Measurements from ENCODE around the gene ARHGEF1. TPM values are rescaled to one million over a fixed set of nuclear protein-coding genes. Genes with fewer than 3 reads are reported as not detected.

Gene ARHGEF1
- total RNA-seq, 2 experiments from 2014 or later = 1,019 to 1,047 TPM

GRCh38 chr19:41918095-41918494 lies 35.1 kb downstream of the ARHGEF1 start:
- no peak overlapping the region for H3K27ac Mint-ChIP-seq
- H3K27me3 Mint-ChIP-seq = peaks cover 10% of the 10 kb centered on the region
- no peak for ATAC-seq (ENCODE audit: poor library complexity)
- Histone ChIP-seq H3K9me3 (ENCODE audit: control insufficient read depth in 1 of 2, insufficient read depth in 1 of 2, low read length in 2 of 2) (no peaks in the 10 kb centered on the region), H3K4me1 (ENCODE audit: insufficient read depth, low read length) (peaks cover 54% of the 10 kb centered on the region), H3K36me3 (ENCODE audit: insufficient read depth, low read length) (no peaks in the 10 kb centered on the region), H3K4me3 (ENCODE audit: low read length) (no peak overlapping the region), H3K27me3 (ENCODE audit: control insufficient read depth in 1 of 2, insufficient read depth in 2 of 2, low read length in 2 of 2) (peaks cover 44% of the 10 kb centered on the region in 2 experiments), H3K27ac (ENCODE audit: low read depth in 1 of 2, low read length in 2 of 2) (no peak overlapping the region)
- no peak for DNase-seq
- TF ChIP-seq, protein P1, sequence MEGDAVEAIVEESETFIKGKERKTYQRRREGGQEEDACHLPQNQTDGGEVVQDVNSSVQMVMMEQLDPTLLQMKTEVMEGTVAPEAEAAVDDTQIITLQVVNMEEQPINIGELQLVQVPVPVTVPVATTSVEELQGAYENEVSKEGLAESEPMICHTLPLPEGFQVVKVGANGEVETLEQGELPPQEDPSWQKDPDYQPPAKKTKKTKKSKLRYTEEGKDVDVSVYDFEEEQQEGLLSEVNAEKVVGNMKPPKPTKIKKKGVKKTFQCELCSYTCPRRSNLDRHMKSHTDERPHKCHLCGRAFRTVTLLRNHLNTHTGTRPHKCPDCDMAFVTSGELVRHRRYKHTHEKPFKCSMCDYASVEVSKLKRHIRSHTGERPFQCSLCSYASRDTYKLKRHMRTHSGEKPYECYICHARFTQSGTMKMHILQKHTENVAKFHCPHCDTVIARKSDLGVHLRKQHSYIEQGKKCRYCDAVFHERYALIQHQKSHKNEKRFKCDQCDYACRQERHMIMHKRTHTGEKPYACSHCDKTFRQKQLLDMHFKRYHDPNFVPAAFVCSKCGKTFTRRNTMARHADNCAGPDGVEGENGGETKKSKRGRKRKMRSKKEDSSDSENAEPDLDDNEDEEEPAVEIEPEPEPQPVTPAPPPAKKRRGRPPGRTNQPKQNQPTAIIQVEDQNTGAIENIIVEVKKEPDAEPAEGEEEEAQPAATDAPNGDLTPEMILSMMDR (IDR thresholded peaks at IDR 0.05) = no peak
- POLR2A ChIA-PET = no interaction called here
- H3K4me3 Mint-ChIP-seq = no peak overlapping the region
- peaks cover 18% of the 10 kb centered on the region for H3K4me1 Mint-ChIP-seq (ENCODE audit: low read depth)
- intact Hi-C loops (cut with DNase I, micrococcal nuclease) = no loop called here
- H3K9me3 Mint-ChIP-seq = no peaks in the 10 kb centered on the region
- CTCF ChIA-PET = no interaction called here
- no peaks in the 10 kb centered on the region for H3K36me3 Mint-ChIP-seq (ENCODE audit: low read depth)

- POLR2A ChIA-PET = interaction anchor here (0.6 kb wide), 1 partner anchor 34 kb away, joined by 3 read pairs; no protein-coding TSS in a partner anchor
- H3K4me3 ChIP-seq (ENCODE audit: low read length) = no peak overlapping the region
- H3K36me3 Mint-ChIP-seq (ENCODE audit: low read depth) = no peaks in the 10 kb centered on the region
- no peak overlapping the region for H3K27ac Mint-ChIP-seq
- ATAC-seq (ENCODE audit: poor library complexity) = no peak
- peaks cover 18% of the 10 kb centered on the region for H3K4me1 Mint-ChIP-seq (ENCODE audit: low read depth)
- no peaks in the 10 kb centered on the region for H3K9me3 ChIP-seq (ENCODE audit: control insufficient read depth in 1 of 2, insufficient read depth in 1 of 2, low read length in 2 of 2)
- no peak overlapping the region for H3K4me3 Mint-ChIP-seq
- TF ChIP-seq, protein P1 (IDR thresholded peaks at IDR 0.05) = no peak
- H3K27ac ChIP-seq (ENCODE audit: low read depth in 1 of 2, low read length in 2 of 2) = no peak overlapping the region
- no peak for DNase-seq
- peaks cover 47% of the 10 kb centered on the region for H3K4me1 ChIP-seq (ENCODE audit: insufficient read depth, low read length)
- intact Hi-C loops (cut with DNase I, micrococcal nuclease) = no loop called here
- H3K9me3 Mint-ChIP-seq = no peaks in the 10 kb centered on the region
- peaks cover 39% of the 10 kb centered on the region in 2 experiments for H3K27me3 ChIP-seq (ENCODE audit: control insufficient read depth in 1 of 2, insufficient read depth in 2 of 2, low read length in 2 of 2)
- no peaks in the 10 kb centered on the region for H3K36me3 ChIP-seq (ENCODE audit: insufficient read depth, low read length)
- CTCF ChIA-PET = interaction anchor here (0.9 to 1.3 kb wide), 3 partner anchors 41 to 59 kb away, joined by 3 to 4 read pairs (median 4); partner anchors contain the start of gene RABAC1
- H3K27me3 Mint-ChIP-seq = peaks cover 10% of the 10 kb centered on the region
Observed at GRCh38 chr19:41918653-41919244, 35.8 kb downstream of the ARHGEF1 start.

DNA sequence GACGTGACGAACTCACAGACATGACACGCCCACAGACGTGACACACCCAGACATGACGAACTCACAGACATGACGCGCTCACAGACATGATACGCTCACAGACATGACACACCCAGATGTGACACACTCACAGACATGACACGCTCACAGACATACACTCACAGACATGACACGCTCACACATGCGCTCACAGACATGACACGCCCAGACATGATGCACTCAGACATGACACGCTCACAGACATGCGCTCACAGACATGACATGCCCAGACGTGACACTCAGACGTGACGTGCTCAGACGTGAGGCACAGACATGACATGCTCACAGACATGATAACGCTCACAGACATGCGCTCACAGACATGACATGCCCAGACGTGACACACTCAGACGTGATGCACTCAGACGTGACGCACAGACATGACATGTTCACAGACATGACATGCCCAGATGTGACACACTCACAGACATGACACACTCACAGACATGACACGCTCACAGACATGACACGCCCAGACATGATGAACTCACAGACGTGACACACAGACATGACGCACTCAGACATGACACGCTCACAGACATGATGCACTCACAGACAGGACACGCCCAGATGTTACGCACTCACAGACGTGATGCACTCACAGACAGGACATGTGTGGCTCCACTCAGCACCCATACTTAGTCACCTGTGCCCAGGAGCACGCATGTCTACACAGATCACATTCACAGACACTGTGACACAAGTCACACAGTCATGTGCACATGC lies 37.1 kb downstream of the ARHGEF1 start:
- CTCF ChIA-PET = interaction anchor here (0.9 to 1.7 kb wide), 4 partner anchors 39 to 61 kb away, joined by 3 to 4 read pairs (median 4); partner anchors contain the start of gene RABAC1
- no peak for DNase-seq
- Histone ChIP-seq H3K27ac (ENCODE audit: low read depth in 1 of 2, low read length in 2 of 2) (no peak overlapping the region), H3K9me3 (ENCODE audit: control insufficient read depth in 1 of 2, insufficient read depth in 1 of 2, low read length in 2 of 2) (no peaks in the 10 kb centered on the region), H3K4me3 (ENCODE audit: low read length) (no peak overlapping the region), H3K4me1 (ENCODE audit: insufficient read depth, low read length) (peaks cover 35% of the 10 kb centered on the region), H3K36me3 (ENCODE audit: insufficient read depth, low read length) (no peaks in the 10 kb centered on the region), H3K27me3 (ENCODE audit: control insufficient read depth in 1 of 2, insufficient read depth in 2 of 2, low read length in 2 of 2) (peaks cover 26 to 30% of the 10 kb centered on the region in 2 experiments)
- TF ChIP-seq, protein P1 (IDR thresholded peaks at IDR 0.05) = no peak
- Mint-ChIP-seq H3K9me3 (no peaks in the 10 kb centered on the region), H3K36me3 (ENCODE audit: low read depth) (no peaks in the 10 kb centered on the region), H3K27ac (no peak overlapping the region), H3K4me3 (no peak overlapping the region), H3K27me3 (peaks cover 10% of the 10 kb centered on the region), H3K4me1 (ENCODE audit: low read depth) (peaks cover 12% of the 10 kb centered on the region)
- ATAC-seq (ENCODE audit: poor library complexity) = no peak
- intact Hi-C loops (cut with DNase I, micrococcal nuclease) = no loop called here
- POLR2A ChIA-PET = interaction anchor here (2.2 kb wide), 1 partner anchor 33 kb away, joined by 13 read pairs; no protein-coding TSS in a partner anchor

Data from CD4-positive, alpha-beta T cell (primary cell).